Dedifferentiated amniotic fluid mesenchymal stem cell (primary cell): Measurements from ENCODE around the gene JPH3.

Experiments used
- DNase-seq: peaks from one replicate; pipeline ENCODE4 v3.0.0-alpha.2; 2016; ENCODE audit errors: extremely low spot score

Gene JPH3

DNA sequence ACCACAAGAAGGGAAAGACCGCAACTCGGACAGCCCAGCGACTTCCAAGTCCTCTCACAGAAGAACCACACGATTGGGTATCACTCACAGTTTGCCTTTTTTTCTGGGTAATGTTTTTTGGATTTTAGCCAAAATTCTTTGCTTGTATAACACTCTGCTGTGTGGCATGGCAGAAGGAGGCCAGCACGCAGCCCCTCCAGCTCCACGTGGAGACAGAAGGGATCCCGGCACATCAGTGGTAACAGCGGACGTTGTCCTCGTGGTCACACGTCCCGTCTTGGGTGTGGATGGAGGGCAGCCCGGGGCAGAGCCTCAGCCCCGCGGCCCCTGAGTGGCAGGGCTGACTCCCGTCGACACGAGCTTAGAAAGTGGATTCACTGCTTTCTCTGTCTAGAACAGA is 94.4 kb downstream of the JPH3 start:
- no peak for DNase-seq

DNA sequence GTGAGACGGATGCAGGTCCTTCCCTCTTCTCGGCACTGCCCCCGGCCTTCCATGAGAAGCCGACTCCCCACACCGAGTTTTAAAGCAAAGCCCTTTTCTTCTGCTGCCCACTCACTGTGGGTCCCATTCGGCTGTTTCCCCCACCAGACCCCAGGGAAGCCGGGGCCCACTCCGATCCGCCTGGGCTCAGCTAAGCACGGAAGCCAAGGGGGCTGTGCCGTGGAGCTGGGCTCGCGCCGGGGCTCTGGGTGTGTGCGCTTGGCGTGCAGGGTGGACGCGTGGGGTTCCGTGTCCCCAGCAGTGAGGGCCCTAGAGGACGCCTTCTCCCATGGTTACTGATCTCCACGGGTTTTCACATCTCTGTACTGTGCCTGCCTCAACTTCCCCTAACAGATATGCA is 94.9 kb downstream of the JPH3 start:
- no peak for DNase-seq

DNA sequence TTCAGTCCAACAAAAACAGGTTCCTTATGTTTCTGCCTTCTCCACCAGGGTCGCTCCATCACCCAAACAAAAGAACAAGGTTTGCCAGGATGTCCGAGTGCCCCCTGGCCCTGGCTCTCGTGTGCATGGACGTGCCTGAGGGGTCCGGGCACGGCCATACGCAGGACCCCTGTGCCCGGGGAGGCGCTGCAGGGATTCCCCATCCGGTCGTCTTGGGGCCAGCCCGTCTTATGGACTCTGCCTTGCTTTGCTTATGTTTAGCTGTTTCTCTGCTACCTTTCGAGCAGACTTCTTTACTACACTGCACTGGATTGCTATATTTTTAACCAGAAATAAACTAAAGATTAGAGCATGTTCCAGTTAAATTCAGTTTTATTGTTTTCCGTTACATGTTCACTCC is 95.5 kb downstream of the JPH3 start:
- no peak for DNase-seq

DNA sequence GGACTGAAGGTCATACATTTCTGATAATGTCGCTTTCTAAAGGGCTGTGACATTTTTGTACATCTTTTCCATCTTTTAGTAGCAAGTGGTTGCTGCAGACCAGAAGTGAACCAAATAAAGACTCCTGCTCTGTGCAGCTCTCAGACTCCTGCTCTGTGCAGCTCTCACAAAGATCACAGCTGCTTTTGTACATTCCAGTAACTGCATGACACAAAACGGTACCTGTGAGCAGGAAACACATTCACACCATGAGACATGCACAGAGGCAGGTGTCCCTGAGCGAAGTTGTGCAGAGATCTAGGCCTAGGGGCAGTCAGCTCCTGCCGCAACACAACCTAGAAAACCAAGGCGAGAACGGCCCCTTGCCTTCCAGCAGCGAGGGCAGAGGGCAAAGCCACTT is 95.9 kb downstream of the JPH3 start:
- no peak for DNase-seq

DNA sequence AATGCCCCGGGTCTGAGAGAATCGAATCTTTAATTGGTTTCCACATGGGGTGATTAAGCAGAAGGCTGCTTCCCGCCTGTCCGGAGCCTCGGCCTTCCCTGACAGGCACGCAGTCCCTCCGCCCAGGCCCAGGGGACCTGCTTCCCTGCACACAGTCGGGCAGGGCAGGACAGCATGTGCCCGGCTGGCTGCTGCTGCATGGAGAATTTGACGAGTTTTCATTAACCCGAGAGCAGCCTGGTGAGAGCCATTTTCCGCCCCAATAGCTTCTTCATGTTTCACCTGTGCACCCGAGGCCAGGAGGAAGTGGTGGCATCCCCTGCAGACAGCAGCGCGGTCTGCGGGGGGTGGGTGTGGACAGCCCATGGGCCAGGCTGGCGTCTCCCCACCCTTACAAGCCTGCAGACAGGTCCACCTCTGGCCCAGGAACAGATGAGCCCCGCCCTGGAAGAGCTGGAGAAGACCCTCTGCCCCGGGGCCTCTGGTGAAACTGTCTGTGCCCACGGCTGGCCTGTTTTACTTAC is 96.4 kb downstream of the JPH3 start:
- DNase-seq: no peak

DNA sequence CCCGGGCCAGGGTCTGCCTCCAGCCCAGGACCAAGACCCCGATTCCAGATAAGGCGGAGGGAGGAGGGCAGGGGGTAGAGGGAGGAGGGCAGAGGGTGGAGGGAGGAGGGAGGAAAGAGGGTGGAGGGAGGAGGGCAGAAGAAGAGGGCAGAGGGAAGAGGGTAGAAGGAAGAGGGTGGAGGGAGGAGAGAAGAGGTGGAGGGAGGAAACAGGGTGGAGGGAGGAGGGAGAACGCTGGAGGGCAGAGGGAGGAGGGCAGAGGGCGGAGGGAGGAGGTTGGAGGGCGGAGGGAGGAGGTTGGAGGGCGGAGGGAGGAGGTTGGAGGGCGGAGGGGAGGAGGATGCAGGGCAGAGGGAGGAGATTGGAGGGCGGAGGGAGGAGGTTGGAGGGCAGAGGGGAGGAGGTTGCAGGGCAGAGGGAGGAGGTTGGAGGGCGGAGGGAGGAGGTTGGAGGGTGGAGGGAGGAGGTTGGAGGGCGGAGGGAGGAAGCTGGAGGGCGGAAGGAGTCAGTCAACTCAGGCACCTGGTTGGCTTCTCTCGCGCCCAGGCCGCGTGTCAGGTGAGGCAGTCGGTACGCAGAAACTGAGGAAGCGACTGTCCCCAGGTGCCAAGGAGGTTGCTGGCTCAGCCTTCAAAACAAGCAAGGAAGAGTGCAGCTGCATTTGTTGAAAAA is 98.2 kb downstream of the JPH3 start:
- no peak for DNase-seq

DNA sequence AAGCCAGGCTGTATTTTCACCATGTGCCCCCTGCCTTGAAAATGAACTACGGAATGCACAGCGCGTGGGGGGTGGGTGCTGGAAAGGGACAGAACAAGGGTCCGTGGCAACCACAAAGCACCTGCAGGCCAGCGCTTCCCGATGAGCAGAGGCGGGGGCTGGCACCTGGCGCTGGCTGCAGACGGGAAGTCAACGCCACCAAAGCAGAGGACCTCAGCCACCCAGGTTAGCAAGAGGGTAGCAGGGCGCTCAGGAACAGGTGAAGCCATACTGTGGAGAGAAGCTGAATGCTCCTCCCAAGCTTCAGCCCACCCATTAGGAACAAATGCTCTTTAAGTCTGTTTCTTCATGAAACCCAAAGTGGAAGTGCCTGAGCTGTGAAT is 98.8 kb downstream of the JPH3 start:
- no peak for DNase-seq

DNA sequence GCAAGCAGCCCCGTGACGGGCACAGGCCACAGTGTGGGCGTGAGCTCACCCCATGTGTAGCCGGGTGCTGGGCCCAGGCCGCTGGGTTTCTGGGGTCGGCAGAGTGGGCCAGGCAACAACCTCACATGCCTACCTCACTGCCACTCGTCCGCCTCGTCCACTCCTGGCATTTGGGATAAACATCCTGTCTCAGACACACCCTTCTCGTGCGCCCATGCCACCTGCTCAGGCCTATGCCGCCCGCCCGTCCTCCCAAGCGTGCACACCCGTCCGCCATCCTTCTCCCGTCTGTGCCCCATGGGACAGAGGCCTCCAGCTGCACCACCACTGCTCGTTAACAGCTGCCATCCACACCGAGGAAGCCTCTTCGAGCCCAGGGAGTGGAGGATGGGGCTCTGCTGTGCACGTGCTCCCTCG is 99.2 kb downstream of the JPH3 start:
- DNase-seq: no peak

DNA sequence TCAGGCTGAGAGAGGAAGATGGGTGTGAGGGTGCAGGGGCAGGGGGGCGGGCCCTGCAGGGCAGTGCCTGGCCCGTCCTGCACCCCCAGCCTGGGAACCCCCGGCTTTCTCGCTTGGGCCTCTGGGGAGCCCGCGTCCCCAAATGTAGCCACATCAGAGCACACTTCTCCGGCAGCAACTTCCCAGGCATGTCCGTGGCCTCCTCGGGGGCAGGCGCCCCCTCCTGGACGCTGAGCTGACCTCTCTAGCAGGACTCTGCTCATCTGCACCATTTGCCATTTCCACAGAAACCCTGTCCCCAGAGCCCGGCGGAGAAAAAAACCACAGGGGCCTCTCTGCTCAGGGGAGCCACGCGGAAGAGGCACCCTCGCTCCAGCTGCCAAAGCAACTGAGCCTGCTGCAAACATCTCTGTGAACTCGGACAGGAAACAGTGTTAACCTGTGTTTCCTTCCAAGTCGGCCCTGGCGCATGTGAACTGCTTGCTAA is 100.1 kb downstream of the JPH3 start:
- no peak for DNase-seq

DNA sequence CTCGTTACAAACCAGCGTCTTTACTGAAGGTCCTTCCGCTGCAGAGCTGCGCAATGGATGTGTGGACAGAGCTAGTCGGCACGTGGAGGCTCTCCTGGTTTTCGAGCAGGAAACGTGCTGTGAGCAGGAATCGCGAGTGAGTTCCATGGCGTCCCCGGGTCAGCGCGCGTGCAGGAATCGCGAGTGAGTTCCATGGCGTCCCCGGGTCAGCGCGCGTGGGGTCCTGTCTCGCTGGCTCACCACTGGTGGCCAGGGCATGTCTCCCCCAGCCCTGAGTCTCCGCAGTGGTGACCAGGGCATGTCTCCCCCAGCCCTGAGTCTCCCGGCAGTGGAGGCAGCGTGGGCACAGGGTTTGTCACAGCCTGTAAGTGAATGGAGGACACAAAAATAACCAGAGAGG is 100.8 kb downstream of the JPH3 start:
- no peak for DNase-seq

DNA sequence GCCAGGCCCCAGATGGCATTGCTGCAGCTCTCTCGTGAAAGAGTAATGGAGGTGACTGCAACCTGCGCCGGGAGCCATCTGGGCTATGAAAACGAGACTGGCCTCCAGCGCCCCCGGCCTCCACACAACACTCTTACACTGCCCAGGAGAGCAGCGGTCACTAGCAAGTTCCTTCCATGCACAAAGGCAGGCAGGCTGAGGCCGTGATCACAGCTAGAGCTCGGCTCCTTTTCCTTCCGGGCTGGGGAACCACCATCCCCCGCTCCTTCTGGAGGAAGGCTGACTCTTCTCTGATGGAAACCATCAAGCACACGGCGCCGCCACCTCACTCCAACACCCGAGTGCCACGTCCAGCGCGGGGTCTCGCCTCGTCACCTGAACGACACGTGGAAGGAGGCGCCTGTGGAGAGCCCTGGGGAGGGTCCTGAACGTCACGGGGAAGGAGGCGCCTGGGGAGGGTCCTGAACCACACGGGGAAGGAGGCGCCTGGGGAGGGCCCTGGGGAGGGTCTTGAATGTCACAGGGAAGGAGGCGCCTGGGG is 101.6 kb downstream of the JPH3 start:
- no peak for DNase-seq

DNA sequence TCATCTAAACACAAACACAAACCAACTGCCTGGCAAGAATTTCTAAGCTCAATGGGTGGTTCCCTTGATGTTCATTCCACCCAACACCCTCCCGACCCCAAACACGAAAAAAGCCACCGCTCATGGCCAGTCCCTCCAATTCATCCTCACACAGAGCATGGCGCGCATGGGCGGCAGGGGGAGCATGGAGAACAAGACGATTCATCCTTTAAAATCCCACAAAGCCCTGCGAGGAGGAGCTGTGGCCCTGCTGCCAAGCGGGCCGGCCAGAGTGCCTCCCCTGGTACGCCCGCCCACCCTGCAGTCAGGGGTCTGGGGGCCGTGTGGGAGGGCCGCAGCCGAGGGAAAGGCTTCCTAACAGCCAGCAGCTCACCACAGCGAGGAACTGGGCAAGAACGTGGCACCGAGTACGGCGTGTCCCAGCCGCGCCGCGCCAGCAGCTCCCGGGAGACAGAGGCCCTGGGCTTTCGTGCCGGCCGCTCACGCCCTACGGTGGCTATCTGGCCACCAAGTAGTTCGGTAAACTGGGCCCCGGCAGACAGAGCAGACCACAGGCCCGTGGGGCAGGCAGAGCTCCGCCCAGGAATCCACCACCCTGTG is 102.5 kb downstream of the JPH3 start:
- no peak for DNase-seq

DNA sequence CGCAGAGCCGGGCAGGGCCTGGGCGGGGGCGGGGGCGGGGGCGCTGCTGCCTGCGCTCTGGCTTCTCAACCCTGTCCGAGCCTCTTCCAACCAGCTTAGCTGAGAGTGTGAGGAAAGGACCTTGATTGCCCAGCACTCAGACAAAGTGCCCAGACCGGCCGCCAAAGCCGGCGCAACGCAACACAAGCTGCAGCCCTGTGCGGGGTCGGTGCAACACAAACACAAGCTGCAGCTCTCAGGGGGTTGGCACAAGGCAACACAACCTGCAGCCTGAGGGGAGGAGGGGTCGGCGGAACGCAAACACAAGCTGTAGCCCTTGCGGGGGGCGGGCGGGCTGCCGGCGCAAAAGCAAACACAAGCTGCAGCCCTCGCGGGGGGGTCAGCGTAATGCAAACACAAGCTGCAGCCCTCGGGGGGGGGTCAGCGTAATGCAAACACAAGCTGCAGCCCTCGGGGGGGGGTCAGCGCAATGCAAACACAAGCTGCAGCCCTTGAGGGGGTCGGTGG is 103.5 kb downstream of the JPH3 start:
- DNase-seq: no peak

DNA sequence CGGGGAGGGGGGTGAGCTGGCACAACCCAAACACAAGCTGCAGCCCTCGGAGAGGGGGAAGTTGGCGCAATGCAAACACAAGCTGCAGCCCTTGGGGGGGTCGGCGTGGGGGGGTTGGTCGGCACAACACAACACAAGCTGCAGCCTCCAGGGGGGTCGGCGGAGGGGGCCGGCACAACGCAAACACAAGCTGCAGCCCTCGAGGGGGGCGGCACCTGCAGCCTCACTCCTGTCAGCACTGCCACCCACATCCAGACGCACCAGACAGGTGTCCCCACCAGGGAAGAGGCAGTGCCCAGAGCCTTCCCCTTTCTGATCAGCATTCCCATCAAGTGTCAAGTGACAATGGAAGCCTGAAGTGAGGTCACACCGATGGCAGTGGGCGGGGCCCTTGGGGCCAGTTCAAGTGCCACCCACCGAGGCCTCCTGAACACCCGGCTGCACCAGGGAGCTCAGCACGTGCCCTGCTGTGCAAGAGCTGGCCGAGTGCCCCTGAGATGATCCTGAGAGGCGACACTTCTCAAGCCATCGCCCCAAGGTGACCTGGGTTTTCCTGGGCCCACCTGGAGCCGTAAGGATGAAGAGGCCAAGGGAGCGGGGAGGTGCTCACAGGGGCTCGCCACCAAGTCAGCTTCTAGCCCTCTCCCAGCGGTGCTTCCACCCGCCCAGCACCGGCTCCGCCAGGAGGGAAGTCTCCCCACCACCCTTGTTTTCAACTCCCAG is 104.1 kb downstream of the JPH3 start:
- DNase-seq: no peak

DNA sequence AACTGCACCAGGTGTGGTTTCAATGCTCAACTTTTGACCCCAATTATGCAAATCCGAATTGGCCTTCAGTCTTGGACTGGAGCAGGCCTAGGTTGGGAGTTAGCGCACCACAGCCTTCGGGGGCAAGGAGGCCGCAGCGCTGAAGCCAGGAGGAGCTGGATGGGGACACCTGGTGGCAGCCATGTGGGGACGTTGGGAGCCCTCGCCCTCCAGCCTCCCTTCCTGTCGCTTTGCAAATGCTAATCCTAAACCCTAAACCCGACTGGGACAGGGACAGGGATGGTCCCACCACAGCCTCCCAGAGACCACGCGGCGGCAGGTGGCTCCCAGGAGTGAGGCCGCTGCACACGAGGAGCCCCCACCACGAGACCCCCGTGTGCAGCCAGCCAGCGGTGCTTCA is 104.8 kb downstream of the JPH3 start:
- DNase-seq: no peak

DNA sequence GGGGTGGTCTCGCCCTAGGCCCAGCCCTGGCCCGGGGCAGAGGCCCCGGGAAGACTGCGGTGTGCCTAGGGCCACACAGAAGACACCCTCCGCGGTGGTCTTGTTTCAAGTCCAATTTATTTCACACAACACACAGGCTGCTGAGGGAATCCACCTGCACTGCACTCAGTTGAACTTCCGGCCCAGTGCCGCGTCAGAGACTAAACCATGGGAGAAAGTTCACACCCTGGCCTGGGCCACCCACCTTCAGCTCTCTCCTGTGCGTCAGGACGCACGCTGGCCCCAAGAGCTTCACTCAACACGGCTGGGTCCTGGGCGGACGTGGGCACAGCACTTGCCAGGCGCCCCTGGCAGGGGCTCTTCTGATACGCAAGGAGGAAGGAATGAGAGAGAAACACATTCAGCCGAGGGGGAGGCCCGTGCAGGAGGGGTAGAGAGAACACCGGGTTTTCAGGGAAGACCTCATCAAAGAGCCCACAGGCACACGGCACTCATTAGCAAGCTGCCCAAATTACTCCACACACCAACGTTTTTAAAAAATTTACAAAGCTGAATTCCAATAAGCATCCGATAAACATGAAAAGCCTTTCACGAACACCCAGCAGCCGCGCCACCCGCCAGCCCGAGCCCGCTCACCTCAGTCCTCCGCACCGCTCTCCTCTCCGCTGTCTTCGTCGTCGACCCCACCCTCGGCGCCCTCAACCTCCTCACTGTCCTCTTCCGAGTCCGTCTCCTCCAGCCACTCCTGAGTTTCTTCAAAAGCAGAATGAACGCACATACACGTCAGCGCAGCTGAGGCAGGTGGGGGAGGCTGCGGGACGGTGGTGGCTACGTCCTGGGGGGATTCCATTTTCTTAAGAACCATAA is 105.6 kb downstream of the JPH3 start:
- no peak for DNase-seq

DNA sequence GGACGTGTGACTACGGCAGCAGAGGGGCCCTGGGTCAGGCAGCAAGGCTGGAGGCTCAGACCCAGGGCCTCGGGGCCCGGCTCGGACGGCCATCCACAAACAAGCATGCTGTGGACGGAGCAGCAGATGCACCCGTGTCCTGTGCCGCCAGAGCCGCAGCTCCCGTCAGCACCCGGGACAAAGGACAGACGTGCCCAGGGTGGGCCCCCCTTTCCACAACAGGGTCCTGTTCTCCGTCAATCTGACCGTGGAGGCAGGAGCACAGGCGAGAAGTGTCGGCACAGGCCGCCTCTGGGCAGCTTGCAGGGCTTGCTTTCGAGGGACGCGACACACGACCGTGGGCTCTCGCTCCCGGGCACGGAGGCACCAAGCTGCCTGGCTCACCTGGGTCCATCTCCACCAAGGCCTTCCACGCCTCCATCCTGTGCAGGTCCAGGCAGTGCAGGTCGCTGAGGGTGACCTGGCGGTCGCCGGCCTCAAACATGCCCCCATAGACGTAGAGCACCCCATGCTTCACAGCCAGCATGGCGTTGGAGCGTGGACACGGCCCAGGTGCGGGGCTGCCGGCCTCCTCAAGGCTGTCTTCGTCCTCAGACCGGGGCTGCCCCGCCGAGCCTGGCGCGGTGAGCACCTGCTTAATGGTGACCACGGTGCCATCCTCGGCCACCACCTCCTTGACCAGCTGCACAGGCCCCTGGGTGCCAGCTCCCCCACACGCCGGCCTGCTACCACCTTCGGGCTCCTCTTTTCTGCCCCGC is 106.8 kb downstream of the JPH3 start:
- no peak for DNase-seq

DNA sequence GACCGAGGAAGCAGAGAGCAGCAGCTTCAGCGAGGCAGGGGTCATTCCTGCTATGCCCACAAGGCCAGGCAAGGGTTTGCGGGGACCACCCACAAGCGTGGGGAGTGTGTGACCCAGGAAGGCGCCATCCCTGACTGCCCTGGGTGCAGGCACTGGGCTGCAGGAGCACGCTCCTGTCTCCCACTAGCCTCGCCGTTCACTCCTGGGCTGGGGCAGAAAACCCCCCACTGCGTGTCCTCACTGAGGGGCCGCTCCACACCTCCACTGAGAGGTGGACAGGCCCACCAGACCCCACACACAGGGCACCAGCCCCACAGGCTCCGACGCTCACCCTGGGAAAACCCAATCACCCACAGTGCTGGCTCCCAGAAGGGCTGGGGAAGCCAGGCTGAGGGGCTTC is 107.4 kb downstream of the JPH3 start:
- DNase-seq: no peak

DNA sequence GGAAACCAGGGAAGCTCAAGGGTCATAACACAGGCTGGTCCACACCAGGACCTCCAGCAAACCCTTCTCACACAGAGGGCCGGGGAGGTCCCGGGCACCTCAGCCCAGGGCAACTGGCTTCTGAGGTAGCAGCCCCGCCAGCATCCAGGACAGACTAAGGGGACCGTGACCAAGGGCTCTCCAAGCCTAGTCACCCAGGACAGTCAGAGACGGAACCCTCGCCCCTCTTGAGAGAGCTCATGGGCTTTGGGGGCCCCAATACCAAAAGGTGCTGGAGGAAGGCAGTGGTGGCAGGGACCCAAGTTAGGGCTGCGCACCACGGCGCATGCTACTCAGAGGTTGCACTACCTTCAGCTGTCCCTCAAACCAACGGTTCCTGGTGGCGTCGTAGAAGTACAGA is 108.6 kb downstream of the JPH3 start:
- no peak for DNase-seq

DNA sequence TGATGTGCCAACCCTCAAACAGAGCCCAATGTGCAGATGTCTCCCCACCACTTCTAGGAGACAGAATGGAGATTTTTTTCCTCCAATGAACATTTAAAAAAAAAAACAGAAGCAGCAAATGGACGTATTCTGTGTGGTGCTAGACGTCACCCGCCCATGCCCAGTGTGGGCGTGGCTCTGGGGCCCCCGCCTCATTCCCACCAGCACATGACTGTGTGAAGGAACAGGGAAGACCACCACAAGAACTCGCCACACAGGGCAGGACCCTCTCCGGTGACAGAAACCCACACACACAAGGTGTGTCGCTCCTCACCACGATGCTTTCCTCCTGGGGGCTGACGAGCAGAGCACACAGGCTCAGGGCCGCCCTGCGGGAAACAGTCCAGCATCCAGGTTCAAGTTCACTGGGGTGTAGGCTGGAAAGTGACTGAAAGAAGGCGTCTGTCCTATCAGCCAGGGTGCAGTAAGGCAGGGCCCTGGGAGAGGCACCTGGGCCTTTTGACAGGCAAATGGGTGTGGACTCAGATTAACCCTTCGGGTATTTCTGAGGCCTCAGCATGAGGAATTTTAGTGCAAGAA is 110.0 kb downstream of the JPH3 start:
- DNase-seq: no peak
